Mucosa of stomach (tissue), 1 donor: Measurements from ENCODE around the gene GLRA2.

ENCODE experiments used
- H3K27me3 ChIP-seq: one replicate; pipeline ENCODE4 v1.7.0; 2013; ENCODE audit warnings: mild to moderate bottlenecking, low read length; ENCODE audit not compliant: control insufficient read depth, insufficient read depth
- H3K36me3 ChIP-seq: one replicate; pipeline ENCODE4 v1.7.0; 2013; ENCODE audit warnings: low read length; ENCODE audit not compliant: control insufficient read depth, insufficient read depth
- H3K4me1 ChIP-seq: one replicate; pipeline ENCODE4 v1.7.0; 2013; ENCODE audit warnings: mild to moderate bottlenecking, low read length; ENCODE audit not compliant: control insufficient read depth, insufficient read depth
- H3K4me3 ChIP-seq: one replicate; pipeline ENCODE4 v1.7.0; 2013; ENCODE audit warnings: low read length
- H3K9ac ChIP-seq: one replicate; pipeline ENCODE4 v1.7.0; 2013; ENCODE audit warnings: mild to moderate bottlenecking, low read length, moderate library complexity
- H3K9me3 ChIP-seq: one replicate; pipeline ENCODE4 v1.7.0; 2013; ENCODE audit warnings: mild to moderate bottlenecking, low read length, moderate library complexity; ENCODE audit not compliant: control insufficient read depth
- donor health status: Pancreatic carcinoma.

Gene GLRA2

DNA sequence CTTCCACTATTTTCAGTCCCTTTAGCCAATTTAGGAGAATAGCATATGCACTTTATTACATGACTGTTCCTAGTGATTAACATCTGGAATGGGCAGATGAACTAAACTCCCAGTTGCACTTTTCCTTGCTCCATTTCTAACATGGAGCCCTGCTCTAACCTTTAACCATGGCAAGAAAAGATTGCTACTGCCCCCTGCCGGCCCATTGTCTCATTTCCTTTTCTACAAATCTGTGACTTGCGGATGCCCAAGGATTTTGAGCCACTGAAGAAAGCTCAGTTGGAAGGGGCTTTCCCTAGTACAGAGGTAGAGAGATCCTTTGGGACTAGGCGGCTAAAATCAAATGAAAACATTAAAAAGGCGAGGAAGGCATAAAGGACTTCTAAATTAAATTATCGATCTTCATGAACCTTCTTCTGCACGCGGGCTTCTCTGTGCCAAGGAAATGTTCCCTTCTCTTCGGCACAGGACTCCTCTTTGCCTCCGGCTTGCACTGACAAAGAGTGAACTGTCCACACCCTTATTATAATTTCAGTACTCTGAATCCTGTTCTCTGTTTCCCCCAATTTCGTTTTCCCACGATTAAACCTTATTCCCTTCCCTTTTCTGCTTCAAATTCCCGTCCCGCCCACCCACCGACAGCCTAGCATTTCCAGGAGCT is 577 bp upstream of the GLRA2 start:
- H3K36me3 ChIP-seq, result no peaks in the 10 kb centered on the region
- no peaks in the 10 kb centered on the region for H3K27me3 ChIP-seq
- H3K9ac ChIP-seq, result no peak overlapping the region
- H3K4me1 ChIP-seq, result no peaks in the 10 kb centered on the region
- H3K9me3 ChIP-seq, result no peaks in the 10 kb centered on the region
- no peak overlapping the region for H3K4me3 ChIP-seq

DNA sequence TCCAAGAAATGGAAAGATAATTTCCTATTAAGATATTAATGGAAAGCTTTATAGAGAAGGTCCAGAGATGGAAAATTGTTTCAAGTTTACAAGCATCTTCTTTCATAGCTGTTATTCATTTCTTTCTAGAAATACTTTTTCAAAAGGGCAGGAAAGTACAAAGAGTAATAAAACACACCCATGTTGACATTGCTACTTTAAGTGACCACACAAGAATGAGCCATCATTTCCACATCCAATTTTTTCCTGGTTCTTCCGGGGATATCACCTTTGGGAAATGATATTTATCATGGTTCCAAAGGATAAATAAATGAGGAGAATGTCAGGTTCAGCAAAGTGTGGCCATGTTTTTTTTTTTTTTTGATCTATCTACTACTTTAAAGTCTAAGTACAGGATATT is 4.5 kb downstream of the GLRA2 start:
- Histone ChIP-seq H3K9ac (no peak overlapping the region), H3K9me3 (no peaks in the 10 kb centered on the region), H3K27me3 (no peaks in the 10 kb centered on the region), H3K4me3 (no peak overlapping the region), H3K4me1 (no peaks in the 10 kb centered on the region), H3K36me3 (no peaks in the 10 kb centered on the region)

DNA sequence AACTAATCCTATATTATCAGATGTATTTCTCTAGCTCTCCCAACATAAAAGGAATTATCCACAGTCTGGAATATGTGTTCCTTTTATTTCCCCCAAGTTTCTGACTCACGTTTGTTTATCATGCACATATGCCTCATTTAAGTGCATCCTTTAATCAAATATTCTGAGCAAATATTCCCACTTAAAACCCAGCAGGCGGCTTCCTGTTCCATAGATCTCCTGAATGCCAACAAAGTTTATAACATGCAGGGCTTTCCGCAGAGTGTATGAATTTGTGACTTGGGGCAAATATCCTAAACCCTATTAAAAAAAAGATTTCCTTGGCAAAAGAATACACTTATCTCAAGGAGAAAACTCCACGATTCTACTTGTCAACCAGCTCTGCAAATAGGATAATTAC is 16.9 kb downstream of the GLRA2 start:
- H3K36me3 ChIP-seq, result no peaks in the 10 kb centered on the region
- no peak overlapping the region for H3K9ac ChIP-seq
- H3K9me3 ChIP-seq, result no peaks in the 10 kb centered on the region
- H3K27me3 ChIP-seq, result no peaks in the 10 kb centered on the region
- H3K4me1 ChIP-seq, result no peaks in the 10 kb centered on the region
- H3K4me3 ChIP-seq, result no peak overlapping the region

DNA sequence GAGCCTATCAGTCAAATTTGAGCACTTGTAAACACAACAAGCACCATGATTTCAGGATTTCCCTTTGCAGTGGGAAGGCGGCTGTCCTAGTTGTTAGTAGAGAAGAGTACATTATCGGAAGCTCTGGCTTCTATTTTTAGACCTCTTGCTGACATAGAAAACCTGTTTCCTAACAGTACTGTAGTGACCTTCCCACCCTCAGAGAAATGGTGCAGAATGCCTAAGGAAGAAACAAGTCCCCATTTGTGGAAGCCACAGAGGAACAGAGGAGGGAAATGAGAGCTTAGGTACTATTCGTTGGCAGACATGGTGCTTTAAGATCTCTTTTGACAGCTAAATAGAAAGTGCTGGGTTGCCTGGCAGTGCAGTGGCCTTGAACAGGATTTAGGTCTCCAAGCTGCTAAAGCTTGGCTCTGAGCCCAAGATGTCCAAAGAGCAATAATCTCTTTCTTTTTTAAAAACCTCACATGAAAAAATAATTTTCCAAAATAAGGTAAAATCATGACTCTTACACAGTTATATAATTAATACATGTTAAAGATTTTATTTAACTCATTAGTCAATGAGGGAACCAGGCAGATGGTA is 24.9 kb downstream of the GLRA2 start:
- no peak overlapping the region for H3K4me3 ChIP-seq
- H3K36me3 ChIP-seq, result no peaks in the 10 kb centered on the region
- no peaks in the 10 kb centered on the region for H3K27me3 ChIP-seq
- no peaks in the 10 kb centered on the region for H3K9me3 ChIP-seq
- no peaks in the 10 kb centered on the region for H3K4me1 ChIP-seq
- H3K9ac ChIP-seq, result no peak overlapping the region

DNA sequence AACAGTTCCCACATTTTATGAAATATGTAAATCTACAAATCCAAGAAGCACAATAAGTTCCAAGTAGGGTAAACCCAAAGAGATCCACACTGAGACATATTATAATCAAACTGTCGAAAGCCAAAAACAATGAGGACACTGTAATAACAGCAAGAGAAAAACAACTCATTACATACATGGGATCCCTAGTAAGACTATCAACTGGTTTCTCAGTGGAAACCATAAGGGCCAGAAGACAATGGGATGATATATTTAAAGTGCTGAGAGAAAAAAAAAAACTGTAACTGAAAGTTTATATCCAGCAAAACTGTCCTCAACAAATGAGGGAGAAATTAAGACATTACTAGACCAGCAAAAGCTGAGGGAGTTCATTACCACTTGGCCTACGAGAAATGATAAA is 34.7 kb downstream of the GLRA2 start:
- no peaks in the 10 kb centered on the region for H3K4me1 ChIP-seq
- no peak overlapping the region for H3K4me3 ChIP-seq
- no peak overlapping the region for H3K9ac ChIP-seq
- no peaks in the 10 kb centered on the region for H3K27me3 ChIP-seq
- no peaks in the 10 kb centered on the region for H3K9me3 ChIP-seq
- no peaks in the 10 kb centered on the region for H3K36me3 ChIP-seq

DNA sequence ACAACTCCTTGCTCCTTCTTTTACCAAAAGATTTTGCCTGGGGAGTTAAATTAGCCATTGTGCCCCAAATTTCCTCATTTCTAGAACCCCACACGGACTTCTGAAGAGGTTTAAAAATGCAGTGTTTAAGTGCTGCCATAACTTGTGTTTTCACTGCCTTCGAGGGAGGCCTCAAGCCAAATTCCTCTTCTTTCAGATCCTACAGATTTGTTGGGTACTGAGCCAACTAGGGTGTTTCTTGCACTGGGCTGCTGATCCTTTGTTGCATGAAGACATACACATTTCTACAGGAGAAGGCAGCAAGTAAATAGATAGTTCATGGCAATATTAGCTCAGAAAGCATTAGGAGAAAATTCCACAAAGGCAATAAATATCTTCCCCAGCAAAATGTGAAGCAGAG is 43.8 kb downstream of the GLRA2 start:
- no peaks in the 10 kb centered on the region for H3K9me3 ChIP-seq
- no peak overlapping the region for H3K9ac ChIP-seq
- no peak overlapping the region for H3K4me3 ChIP-seq
- no peaks in the 10 kb centered on the region for H3K27me3 ChIP-seq
- no peaks in the 10 kb centered on the region for H3K36me3 ChIP-seq
- H3K4me1 ChIP-seq, result no peaks in the 10 kb centered on the region

DNA sequence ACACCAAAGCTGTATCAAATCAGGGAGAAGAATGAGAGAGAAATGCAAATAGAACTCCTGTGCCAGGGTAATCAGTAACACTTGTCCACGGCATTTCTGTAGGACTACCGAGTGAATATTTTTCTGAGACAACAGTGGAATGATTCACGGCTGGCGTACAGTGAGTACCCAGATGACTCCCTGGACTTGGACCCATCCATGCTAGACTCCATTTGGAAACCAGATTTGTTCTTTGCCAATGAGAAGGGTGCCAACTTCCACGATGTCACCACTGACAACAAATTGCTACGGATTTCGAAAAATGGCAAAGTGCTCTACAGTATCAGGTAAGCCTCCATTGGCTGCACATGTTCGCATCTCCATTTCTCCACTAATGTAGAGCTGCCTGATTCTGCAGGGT is 51.7 kb downstream of the GLRA2 start:
- no peak overlapping the region for H3K9ac ChIP-seq
- H3K9me3 ChIP-seq, result no peaks in the 10 kb centered on the region
- H3K4me1 ChIP-seq, result no peaks in the 10 kb centered on the region
- no peaks in the 10 kb centered on the region for H3K36me3 ChIP-seq
- no peak overlapping the region for H3K4me3 ChIP-seq
- no peaks in the 10 kb centered on the region for H3K27me3 ChIP-seq

DNA sequence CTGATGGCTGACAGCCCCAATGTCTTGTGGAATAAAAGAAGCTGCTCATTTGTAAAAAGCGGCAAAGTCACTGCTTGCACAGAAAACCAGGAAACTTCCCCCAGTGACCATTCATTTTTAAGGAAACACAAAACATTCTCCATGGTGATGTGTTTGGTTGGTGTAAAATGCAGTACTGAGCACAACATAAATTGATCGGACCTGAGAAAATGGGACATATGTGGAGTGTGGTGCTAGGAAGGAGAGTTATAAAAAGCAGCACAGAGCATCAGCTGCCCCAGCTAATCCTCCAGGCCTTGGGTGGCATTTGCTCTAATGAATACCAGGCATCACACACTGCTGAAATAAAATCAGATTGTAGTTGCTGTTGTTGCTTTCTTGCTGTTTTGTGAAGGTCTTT is 55.2 kb downstream of the GLRA2 start:
- H3K27me3 ChIP-seq, result no peaks in the 10 kb centered on the region
- H3K4me3 ChIP-seq, result no peak overlapping the region
- H3K36me3 ChIP-seq, result no peaks in the 10 kb centered on the region
- no peaks in the 10 kb centered on the region for H3K9me3 ChIP-seq
- no peak overlapping the region for H3K9ac ChIP-seq
- H3K4me1 ChIP-seq, result no peaks in the 10 kb centered on the region

DNA sequence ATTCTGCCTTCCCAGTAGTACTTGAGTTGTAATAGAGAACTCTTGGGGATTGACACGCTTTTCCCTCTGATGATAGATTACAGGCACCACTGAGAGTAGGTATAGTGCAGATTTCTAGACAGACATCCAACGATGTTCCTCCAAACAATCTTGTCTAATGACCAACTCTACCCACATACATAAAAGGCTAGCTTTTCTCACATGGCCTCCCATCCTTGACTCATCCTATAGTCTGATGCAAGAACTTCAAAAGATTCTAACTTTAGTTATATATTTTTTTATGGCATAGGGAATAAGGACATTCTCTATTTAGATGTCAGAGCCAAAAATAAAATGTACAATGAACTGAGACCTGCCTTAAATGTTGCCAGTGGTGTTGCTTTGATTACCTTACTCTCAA is 60.9 kb downstream of the GLRA2 start:
- no peaks in the 10 kb centered on the region for H3K9me3 ChIP-seq
- no peaks in the 10 kb centered on the region for H3K36me3 ChIP-seq
- H3K4me1 ChIP-seq, result no peaks in the 10 kb centered on the region
- H3K9ac ChIP-seq, result no peak overlapping the region
- no peak overlapping the region for H3K4me3 ChIP-seq
- H3K27me3 ChIP-seq, result no peaks in the 10 kb centered on the region

DNA sequence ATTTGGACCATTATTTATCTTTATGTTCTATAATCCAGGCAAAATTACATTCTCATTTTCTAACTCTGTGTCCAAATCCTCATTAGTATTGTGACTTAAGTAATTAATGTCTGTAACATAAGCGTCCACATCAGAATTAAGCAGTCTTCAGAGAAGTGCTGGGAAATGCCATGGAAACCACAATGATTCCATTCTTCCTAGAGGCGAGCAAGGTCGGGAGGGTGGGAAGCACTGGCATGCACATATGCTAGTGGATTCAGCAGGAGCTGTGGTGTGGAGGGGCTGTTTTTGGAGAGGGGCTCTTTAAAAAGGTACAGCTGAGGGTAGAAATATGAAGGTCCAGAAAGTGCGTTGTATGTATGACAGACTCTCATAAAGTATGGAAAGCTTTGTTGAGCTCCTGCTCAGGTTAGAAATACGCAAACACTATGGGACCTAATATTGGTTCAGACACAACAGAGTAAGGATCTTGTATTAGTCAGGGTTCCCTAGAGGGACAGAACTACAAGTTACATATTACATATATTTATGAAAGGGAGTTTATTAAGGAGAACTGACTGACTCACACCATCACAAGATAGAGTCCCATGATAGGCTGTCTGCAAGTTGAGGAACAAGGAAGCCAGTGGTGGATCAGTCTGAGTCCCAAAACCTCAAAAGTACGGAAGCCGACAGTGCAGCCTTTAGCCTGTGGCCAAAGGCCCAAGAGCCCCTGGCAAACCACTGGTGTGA is 61.5 kb downstream of the GLRA2 start:
- Histone ChIP-seq H3K9me3 (no peaks in the 10 kb centered on the region), H3K4me3 (no peak overlapping the region), H3K27me3 (no peaks in the 10 kb centered on the region), H3K4me1 (no peaks in the 10 kb centered on the region), H3K9ac (no peak overlapping the region), H3K36me3 (no peaks in the 10 kb centered on the region)

DNA sequence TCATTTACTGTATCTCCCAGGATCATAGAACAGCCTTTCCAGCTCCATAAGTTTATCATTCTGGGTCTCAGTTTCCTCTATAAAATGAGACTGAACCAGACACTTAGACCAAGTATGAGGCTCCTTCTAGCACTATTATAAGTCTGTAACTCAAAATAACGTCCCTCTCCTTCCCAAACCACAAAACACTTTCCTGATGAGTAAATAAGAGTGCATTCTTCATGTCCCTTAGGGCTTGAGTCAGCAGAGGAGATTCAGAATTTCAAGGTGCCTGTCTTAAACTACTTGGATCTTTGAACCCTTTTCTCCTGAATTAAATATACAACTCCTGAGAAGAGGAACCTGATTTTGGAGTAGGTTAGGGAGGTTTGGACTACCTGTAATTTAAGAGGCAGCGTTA is 62.6 kb downstream of the GLRA2 start:
- Histone ChIP-seq H3K9me3 (no peaks in the 10 kb centered on the region), H3K4me3 (no peak overlapping the region), H3K9ac (no peak overlapping the region), H3K27me3 (no peaks in the 10 kb centered on the region), H3K36me3 (no peaks in the 10 kb centered on the region), H3K4me1 (no peaks in the 10 kb centered on the region)

DNA sequence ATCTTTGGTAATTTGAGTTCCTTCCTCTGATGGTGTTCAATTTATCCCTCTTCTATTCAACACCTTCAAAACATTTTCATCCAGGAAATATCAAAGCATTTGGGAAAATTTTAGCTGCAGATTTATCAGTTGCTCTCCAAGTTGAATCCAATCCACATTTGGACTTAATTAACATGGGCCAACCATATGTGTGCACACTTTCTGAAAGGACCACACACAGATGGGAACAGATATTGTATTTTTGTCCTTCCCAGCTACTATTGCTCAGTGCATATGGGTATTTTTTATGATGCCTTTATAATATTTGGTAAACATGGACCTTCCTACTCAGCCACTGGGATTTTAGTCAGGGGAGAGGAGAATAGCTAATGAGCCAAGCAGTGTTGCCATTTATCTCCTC is 65.2 kb downstream of the GLRA2 start:
- Histone ChIP-seq H3K36me3 (no peaks in the 10 kb centered on the region), H3K4me3 (no peak overlapping the region), H3K9me3 (no peaks in the 10 kb centered on the region), H3K4me1 (no peaks in the 10 kb centered on the region), H3K9ac (no peak overlapping the region), H3K27me3 (no peaks in the 10 kb centered on the region)
